Measurements from ENCODE around the gene PDRG1. TPM values are rescaled to one million over a fixed set of nuclear protein-coding genes. Genes with fewer than 3 reads are reported as not detected.

PDRG1 gene
- polyA plus RNA-seq, 1 of the 3 experiments (the other 2 are of a cell fraction): 18.9 TPM

GRCh38 chr20:31989030-31989645, 37.3 kb upstream of the PDRG1 start:
- Histone ChIP-seq H3K4me1 (ENCODE audit: control insufficient read depth in 1 of 2, insufficient read depth in 2 of 2, low read depth in 1 of 2, low read length in 1 of 2) (peaks cover 0 to 8% of the 10 kb centered on the region in 2 experiments; a peak in 1 of 4 replicates), H3K4me3 (ENCODE audit: low read depth in 2 of 2, low read length in 1 of 2) (no peak overlapping the region), H3K36me3 (replicated peaks in 1 of 2; ENCODE audit: control insufficient read depth in 1 of 2, insufficient read depth in 2 of 2, low read length in 1 of 2) (no peaks in the 10 kb centered on the region), H3K27me3 (ENCODE audit: insufficient read depth) (no peaks in the 10 kb centered on the region; the same call in 1 of the 2 replicates), H3K9me2 (no peaks in the 10 kb centered on the region), H3K9ac (no peak overlapping the region), H3K9me3 (no peaks in the 10 kb centered on the region), H3K4me2 (no peak overlapping the region), H4K20me1 (ENCODE audit: insufficient read depth) (no peaks in the 10 kb centered on the region), H3K79me2 (ENCODE audit: insufficient read depth) (no peaks in the 10 kb centered on the region), H3F3A (replicated peaks; ENCODE audit: insufficient read depth) (no peaks in the 10 kb centered on the region), H2AFZ (ENCODE audit: low read depth) (no peak overlapping the region), H3K27ac (ENCODE audit: low read depth in 2 of 2, low read length in 1 of 2) (no peak overlapping the region)
- CTCF ChIA-PET: interaction anchor here (1.0 to 1.3 kb wide), 2 partner anchors 42 to 166 kb away, joined by 4 to 5 read pairs; no protein-coding TSS in a partner anchor
- no peak for DNase-seq
- POLR2A ChIA-PET: no interaction called here
- WGBS (ENCODE audit: low lambda C conversion rate): 74% methylated on average over 8 of the region's 8 CpGs
- no peak for TF ChIP-seq SIN3A (IDR thresholded peaks at IDR 0.05; ENCODE audit: borderline replicate concordance, low read depth, low read length)
- no peak for TF ChIP-seq USF1 (IDR thresholded peaks at IDR 0.05; ENCODE audit: borderline replicate concordance, low read depth)
- no peak for TF ChIP-seq TAF1 (IDR thresholded peaks at IDR 0.05; ENCODE audit: borderline replicate concordance, low read depth, low read length)
- no peak for TF ChIP-seq CTCF (IDR thresholded peaks at IDR 0.05)
- TF ChIP-seq GABPA (IDR thresholded peaks at IDR 0.05; ENCODE audit: low read depth): no peak

- no peaks in the 10 kb centered on the region for H3K9me3 ChIP-seq
- no peak for TF ChIP-seq EP300 (IDR thresholded peaks at IDR 0.05; ENCODE audit: borderline replicate concordance in 1 of 2, low read depth in 1 of 2, low read length in 1 of 2)
- TF ChIP-seq TEAD4 (IDR thresholded peaks at IDR 0.05; ENCODE audit: borderline replicate concordance, insufficient read depth): no peak
- TF ChIP-seq ELF1 (IDR thresholded peaks at IDR 0.05): no peak
- no peak for TF ChIP-seq IRF3 (IDR thresholded peaks at IDR 0.05; ENCODE audit: low read depth, low read length)
- TF ChIP-seq RAD21 (IDR thresholded peaks at IDR 0.05; ENCODE audit: low read length): no peak
- TF ChIP-seq GATA2 (CRISPR knock-in tag; IDR thresholded peaks at IDR 0.05): no peak
- TF ChIP-seq GABPA (IDR thresholded peaks at IDR 0.05; ENCODE audit: low read depth): no peak
- no peak for TF ChIP-seq TAF1 (IDR thresholded peaks at IDR 0.05; ENCODE audit: borderline replicate concordance, low read depth, low read length)
- TF ChIP-seq JUND (IDR thresholded peaks at IDR 0.05): no peak
- no peak for TF ChIP-seq RFX5 (IDR thresholded peaks at IDR 0.05; ENCODE audit: low read length)
- no peak for TF ChIP-seq USF1 (IDR thresholded peaks at IDR 0.05; ENCODE audit: borderline replicate concordance, low read depth)
- TF ChIP-seq ZBTB33 (IDR thresholded peaks at IDR 0.05; ENCODE audit: borderline replicate concordance, low read depth): no peak
- TF ChIP-seq CHD2 (IDR thresholded peaks at IDR 0.05; ENCODE audit: low read length, partially characterized antibody): no peak
- no peak for TF ChIP-seq EZH2phosphoT487 (IDR thresholded peaks at IDR 0.05; ENCODE audit: borderline replicate concordance, low read depth)
- TF ChIP-seq MXI1 (IDR thresholded peaks at IDR 0.05; ENCODE audit: low read depth, low read length): no peak
- TF ChIP-seq NFIC (IDR thresholded peaks at IDR 0.05; ENCODE audit: borderline replicate concordance): no peak
- TF ChIP-seq MAX (IDR thresholded peaks at IDR 0.05; ENCODE audit: low read depth): no peak
- no peak for DNase-seq
- CTCF ChIA-PET: interaction anchor here (1.0 kb wide), 1 partner anchor 165 kb away, joined by 4 read pairs; no protein-coding TSS in a partner anchor
- no peaks in the 10 kb centered on the region for H4K20me1 ChIP-seq (ENCODE audit: insufficient read depth)
- H3K27ac ChIP-seq (ENCODE audit: low read depth in 2 of 2, low read length in 1 of 2): no peak overlapping the region
- no peaks in the 10 kb centered on the region for H3K79me2 ChIP-seq (ENCODE audit: insufficient read depth)
- H3K36me3 ChIP-seq (replicated peaks in 1 of 2; ENCODE audit: control insufficient read depth in 1 of 2, insufficient read depth in 2 of 2, low read length in 1 of 2): no peaks in the 10 kb centered on the region
- no peak overlapping the region for H2AFZ ChIP-seq (ENCODE audit: low read depth)
- H3K4me3 ChIP-seq (ENCODE audit: low read depth in 2 of 2, low read length in 1 of 2): no peak overlapping the region
- WGBS (ENCODE audit: low lambda C conversion rate): 67% methylated on average over 5 of the region's 5 CpGs
- peaks cover 0 to 8% of the 10 kb centered on the region in 2 experiments; a peak in 1 of 4 replicates for H3K4me1 ChIP-seq (ENCODE audit: control insufficient read depth in 1 of 2, insufficient read depth in 2 of 2, low read depth in 1 of 2, low read length in 1 of 2)
- H3K27me3 ChIP-seq (ENCODE audit: insufficient read depth): no peaks in the 10 kb centered on the region; the same call in 1 of the 2 replicates
- no peaks in the 10 kb centered on the region for H3F3A ChIP-seq (replicated peaks; ENCODE audit: insufficient read depth)
- no peaks in the 10 kb centered on the region for H3K9me2 ChIP-seq
- no peak overlapping the region for H3K9ac ChIP-seq
- no peak overlapping the region for H3K4me2 ChIP-seq
- POLR2A ChIA-PET: no interaction called here
These were observed 36.7 kb upstream of the PDRG1 start for GRCh38 chr20:31988430-31989015.

Data from SK-N-SH (cell line).